ENCODE results near the gene SEC23IP. TPM values are rescaled to one million over a fixed set of nuclear protein-coding genes. Genes with fewer than 3 reads are reported as not detected.

The SEC23IP gene
- total RNA-seq, 1 donor from 2014 or later: 20.0 TPM

Small RNA genes within 50 kb of the gene (small RNA-seq; reads per million reads assigned to genes)
- not detected for gene MIR4682

Other genes with a start within 250 kb of the SEC23IP start
- gene BAG3, start 241.3 kb upstream of the SEC23IP start, total RNA-seq: 0.82 TPM
- gene INPP5F, start 166.7 kb upstream of the SEC23IP start, total RNA-seq: 212 TPM
- 57.9 TPM for gene MCMBP, start 19.9 kb upstream of the SEC23IP start, total RNA-seq

Measured in frontal cortex (tissue), 1 donor.